NAMALWA (cell line): Measurements from ENCODE around the gene TMSB15C.
"Not testable (repeated sequence)": the region's sequence is repeated elsewhere in the genome, so short reads cannot be mapped to it uniquely, and the experiment has no call there.

Experiments used
- DNase-seq: peaks from one replicate; pipeline ENCODE4 v3.0.0-alpha.2; 2015; ENCODE audit warnings: low spot score

The TMSB15C gene

GRCh38 chrX:104075778-104076445 lies at the start of gene TMSB15C:
Gene TMSB15C (minus strand): TSS chrX:104076236.
- DNase-seq, result not testable (repeated sequence)

GRCh38 chrX:104122829-104123228 lies 46.8 kb upstream of the TMSB15C start:
- no peak for DNase-seq

- DNase-seq, result no peak
These were observed 42.7 kb upstream of the TMSB15C start for GRCh38 chrX:104118765-104119164.

- DNase-seq, result no peak
These were observed 41.7 kb upstream of the TMSB15C start for GRCh38 chrX:104117759-104118158.

GRCh38 chrX:104113222-104113965 lies 37.4 kb upstream of the TMSB15C start:
- peak; percentile 71 for DNase-seq

GRCh38 chrX:104112326-104112951 lies 36.4 kb upstream of the TMSB15C start, which contains the start of gene ZCCHC18:
Gene ZCCHC18 (plus strand): TSS chrX:104112523. CDS start chrX:104114112, 1,589 bp downstream.
- peak; percentile 49 for DNase-seq

- not testable (repeated sequence) for DNase-seq
These were observed 34.6 kb upstream of the TMSB15C start for GRCh38 chrX:104110491-104111240.

- no peak for DNase-seq
These were observed 32.9 kb upstream of the TMSB15C start for GRCh38 chrX:104108955-104109354.

- DNase-seq, result no peak
These were observed 29.6 kb upstream of the TMSB15C start for GRCh38 chrX:104105330-104106262.

GRCh38 chrX:104104676-104105075 lies 28.6 kb upstream of the TMSB15C start:
- no peak for DNase-seq

GRCh38 chrX:104098919-104099318 lies 22.9 kb upstream of the TMSB15C start:
- DNase-seq, result peak; percentile 8

GRCh38 chrX:104098151-104098808 lies 22.2 kb upstream of the TMSB15C start:
- DNase-seq, result peak; percentile 70

- DNase-seq, result no peak
These were observed 9.9 kb upstream of the TMSB15C start for GRCh38 chrX:104085919-104086318.

GRCh38 chrX:104085477-104085876 lies 9.4 kb upstream of the TMSB15C start:
- no peak for DNase-seq

GRCh38 chrX:104084534-104085277 lies 8.7 kb upstream of the TMSB15C start:
- no peak for DNase-seq

- no peak for DNase-seq
These were observed 8.0 kb upstream of the TMSB15C start for GRCh38 chrX:104084063-104084462.

GRCh38 chrX:104077854-104078253 lies 1.8 kb upstream of the TMSB15C start:
- not testable (repeated sequence) for DNase-seq

GRCh38 chrX:104062636-104063035 lies 13.4 kb downstream of the TMSB15C start:
- not testable (repeated sequence) for DNase-seq

GRCh38 chrX:104054956-104055355 lies 21.1 kb downstream of the TMSB15C start:
- not testable (repeated sequence) for DNase-seq

- no peak for DNase-seq
These were observed 28.9 kb downstream of the TMSB15C start for GRCh38 chrX:104047171-104047570.
